Psoas muscle (tissue), 8 donors: Measurements from ENCODE around the gene NEBL. TPM values are rescaled to one million over a fixed set of nuclear protein-coding genes. Genes with fewer than 3 reads are reported as not detected.

Source experiments
- ATAC-seq, 4 donors: fragments of 200-7000 bp; cut with Tn5 transposase; one replicate each; pipeline ENCODE4 v1.9.1; 2020; ENCODE audit warnings: moderate library complexity in 3 of 4, mild to moderate bottlenecking in 2 of 4
- DNase-seq, 2 donors: peaks; one replicate each; pipeline ENCODE4 v3.0.0-alpha.2; 2020
- H3K27ac ChIP-seq: fragments of 200-600 bp; one replicate; pipeline ENCODE4 v1.8.0; 2022
- H3K27me3 ChIP-seq, 3 donors: fragments of 200-600 bp in 1 of 3; one replicate each; pipeline versions ENCODE4 v1.6.1 to v1.8.0; 2013 to 2022; ENCODE audit warnings: low read length in 2 of 3, mild to moderate bottlenecking in 2 of 3, moderate library complexity in 1 of 3; ENCODE audit not compliant: insufficient read depth in 3 of 3
- H3K36me3 ChIP-seq, 2 donors: fragments of 200-600 bp in 1 of 2; one replicate each; pipeline versions ENCODE4 v1.6.1 to v1.8.0; 2013 to 2022; ENCODE audit warnings: low read depth in 1 of 2, mild to moderate bottlenecking in 1 of 2, moderate library complexity in 1 of 2; ENCODE audit not compliant: insufficient read depth in 1 of 2
- H3K4me1 ChIP-seq: fragments of 200-600 bp; one replicate; pipeline ENCODE4 v1.8.0; 2022
- H3K4me3 ChIP-seq: fragments of 200-600 bp; one replicate; pipeline ENCODE4 v1.8.0; 2022; ENCODE audit warnings: mild to moderate bottlenecking
- H3K9me3 ChIP-seq: fragments of 200-600 bp; one replicate; pipeline ENCODE4 v1.8.0; 2022
- WGBS, 3 donors: extraction: QIAGEN DNeasy Blood & Tissue Kit; methylation state at CpG; one replicate each; pipeline versions ENCODE4 v1.1.6 to v1.1.7; 2013; 5-methylcytosine and 5-hydroxymethylcytosine counted together
- intact Hi-C, 2 donors: fragments of 100-400 bp; cut with DNase I; formaldehyde crosslinking; loops; one replicate each; pipeline versions ENCODE4 v1.11.0 to v1.14.2; 2022
- polyA plus RNA-seq, 3 donors: library from polyadenylated mRNA; stranded (reverse); fragments of 200-250 nt; gene quantifications; one replicate each; pipeline ENCODE4 v1.2.3, GENCODE V29; 2013
- total RNA-seq, 4 donors: library from RNA; stranded (reverse); fragmentation: NEBNext Ultra II Directional in 2 of 4; extraction: Animal tissue kit (Norgen Biotek cat#: 25700) in 2 of 4; gene quantifications; one replicate each; pipeline versions ENCODE4 v1.2.1 to v1.2.4, GENCODE V29; 2021 to 2023
- TF ChIP-seq, protein P1 (sequence below): fragments of 200-600 bp; IDR thresholded peaks from one replicate; pipeline ENCODE4 v1.8.0; 2022; ENCODE audit warnings: antibody characterized with exemption
- donor health status: healthy with polysubstance abuse.
- donor health status: DM: no; HTN: no; CAD: no; lungs with moderate emphysema.
- donor health status: Bipolar disorder and iron deficiency.
- donor health status: healthy.
- donor health status: DM: yes; HTN: yes; CAD: no.
- donor health status: DM: no; HTN: no; CAD: no.
- donor health status: DM: no; HTN: no; CAD: no.
- donor health status: DM: yes; HTN: yes; CAD: no.

The NEBL gene
- total and polyA plus RNA-seq, 7 donors: 0.35 to 1.5 (median 0.89) TPM

DNA sequence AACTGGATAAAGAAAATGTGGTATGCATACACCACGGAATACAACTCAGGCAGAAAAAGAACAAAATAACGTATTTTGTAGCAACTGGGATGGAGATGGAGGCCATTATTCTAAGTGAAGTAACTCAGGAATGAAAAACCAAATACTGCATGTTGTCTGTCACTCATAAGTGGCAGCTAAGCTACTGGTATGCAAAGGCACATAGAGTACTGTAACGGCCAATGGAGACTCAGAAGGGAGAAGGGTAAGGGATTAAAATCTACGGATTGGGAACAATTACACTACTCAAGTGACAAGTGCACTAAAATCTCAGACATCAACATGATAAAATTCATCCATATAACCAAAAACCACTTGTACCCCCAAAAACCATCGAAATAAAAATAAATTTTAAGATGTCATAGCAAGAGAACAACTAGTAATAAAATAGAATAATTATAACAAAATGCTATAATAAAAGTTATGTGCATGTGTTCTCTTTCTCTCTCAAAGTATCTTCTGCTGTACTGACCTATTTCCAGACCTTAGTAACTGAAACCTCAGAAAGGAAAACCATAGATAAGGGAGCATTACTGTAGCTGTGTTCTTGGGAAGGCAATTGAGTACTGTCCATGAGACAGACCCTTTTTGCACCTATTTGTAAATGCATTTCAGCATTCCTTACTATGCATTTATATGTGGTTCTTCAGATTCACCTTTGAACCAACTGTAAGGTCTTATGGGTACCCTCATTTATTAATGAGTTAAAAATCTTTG lies 6.7 kb upstream of the NEBL start:
- Histone ChIP-seq H3K9me3 (no peaks in the 10 kb centered on the region), H3K4me1 (no peaks in the 10 kb centered on the region), H3K27ac (no peak overlapping the region), H3K27me3 (no peaks in the 10 kb centered on the region), H3K36me3 (no peaks in the 10 kb centered on the region), H3K4me3 (no peak overlapping the region)
- ATAC-seq (no peak), DNase-seq (no peak)
- intact Hi-C loops: no loop called here
- TF ChIP-seq, protein P1, sequence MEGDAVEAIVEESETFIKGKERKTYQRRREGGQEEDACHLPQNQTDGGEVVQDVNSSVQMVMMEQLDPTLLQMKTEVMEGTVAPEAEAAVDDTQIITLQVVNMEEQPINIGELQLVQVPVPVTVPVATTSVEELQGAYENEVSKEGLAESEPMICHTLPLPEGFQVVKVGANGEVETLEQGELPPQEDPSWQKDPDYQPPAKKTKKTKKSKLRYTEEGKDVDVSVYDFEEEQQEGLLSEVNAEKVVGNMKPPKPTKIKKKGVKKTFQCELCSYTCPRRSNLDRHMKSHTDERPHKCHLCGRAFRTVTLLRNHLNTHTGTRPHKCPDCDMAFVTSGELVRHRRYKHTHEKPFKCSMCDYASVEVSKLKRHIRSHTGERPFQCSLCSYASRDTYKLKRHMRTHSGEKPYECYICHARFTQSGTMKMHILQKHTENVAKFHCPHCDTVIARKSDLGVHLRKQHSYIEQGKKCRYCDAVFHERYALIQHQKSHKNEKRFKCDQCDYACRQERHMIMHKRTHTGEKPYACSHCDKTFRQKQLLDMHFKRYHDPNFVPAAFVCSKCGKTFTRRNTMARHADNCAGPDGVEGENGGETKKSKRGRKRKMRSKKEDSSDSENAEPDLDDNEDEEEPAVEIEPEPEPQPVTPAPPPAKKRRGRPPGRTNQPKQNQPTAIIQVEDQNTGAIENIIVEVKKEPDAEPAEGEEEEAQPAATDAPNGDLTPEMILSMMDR: no peak
- WGBS, 3 donors: 81 to 86% (median 83%) methylated on average over 5 of the region's 5 CpGs

DNA sequence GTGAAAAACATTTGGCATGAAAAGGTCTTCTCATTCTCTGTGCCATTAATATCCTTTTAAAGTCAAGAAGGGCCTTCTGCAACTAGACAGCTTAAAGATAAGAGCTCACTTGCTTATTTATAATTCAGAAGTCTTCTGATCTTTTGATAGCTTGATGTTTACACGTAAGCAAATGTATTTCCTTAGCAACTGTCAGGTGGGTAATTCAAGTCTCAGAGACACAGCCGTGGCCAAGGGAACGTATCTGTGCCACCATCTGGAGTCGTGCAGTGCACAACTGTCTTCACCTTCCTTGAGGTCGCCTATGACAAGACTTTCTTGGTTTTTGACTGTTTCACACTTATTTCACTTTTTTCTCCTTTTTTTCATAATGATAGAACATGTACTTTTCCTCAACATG lies 4.0 kb upstream of the NEBL start:
- 78 to 84% (median 79%) methylated on average over 5 of the region's 5 CpGs for WGBS, 3 donors
- H3K4me3 ChIP-seq: no peak overlapping the region
- ATAC-seq (no peak), DNase-seq (no peak)
- H3K36me3 ChIP-seq: no peaks in the 10 kb centered on the region
- no peaks in the 10 kb centered on the region for H3K27me3 ChIP-seq
- TF ChIP-seq, protein P1: no peak
- H3K9me3 ChIP-seq: no peaks in the 10 kb centered on the region
- intact Hi-C loops: no loop called here
- no peaks in the 10 kb centered on the region for H3K4me1 ChIP-seq
- no peak overlapping the region for H3K27ac ChIP-seq

DNA sequence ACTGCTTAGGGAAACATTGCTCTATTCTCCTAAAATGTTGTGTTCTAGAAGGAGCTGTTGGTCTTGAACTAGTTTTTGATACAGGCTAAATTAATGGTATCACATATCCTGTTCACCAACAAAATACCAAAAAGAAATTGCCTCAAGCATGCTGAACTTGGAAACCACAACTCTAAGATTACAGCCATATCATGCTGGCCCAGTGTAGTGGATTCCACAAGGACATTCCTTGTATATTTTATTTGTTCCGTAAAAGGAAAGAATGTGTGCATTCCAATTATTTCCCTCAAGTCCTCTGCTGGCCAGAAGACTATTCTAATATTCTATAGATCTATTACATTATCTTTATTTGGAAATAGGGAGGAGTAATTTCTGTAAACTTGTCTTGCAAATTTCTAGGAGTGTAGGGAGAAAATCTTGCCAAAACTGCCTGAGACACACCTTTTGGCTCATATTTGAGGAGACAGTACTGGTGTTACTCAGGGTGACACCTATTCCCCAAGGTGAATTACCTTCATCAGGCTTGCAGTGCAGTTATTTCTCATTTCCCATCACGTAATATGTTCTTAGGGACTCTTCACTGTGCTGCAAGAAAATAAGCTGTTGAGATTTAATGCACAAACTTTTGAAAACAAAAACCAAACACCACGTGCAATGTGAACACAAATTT lies 1.9 kb upstream of the NEBL start:
- H3K9me3 ChIP-seq: no peaks in the 10 kb centered on the region
- no peaks in the 10 kb centered on the region for H3K4me1 ChIP-seq
- ATAC-seq (no peak), DNase-seq (no peak)
- intact Hi-C loops: no loop called here
- WGBS, 3 donors: 58 to 60% (median 59%) methylated on average over 3 of the region's 3 CpGs
- H3K36me3 ChIP-seq: no peaks in the 10 kb centered on the region
- TF ChIP-seq, protein P1: no peak
- H3K27me3 ChIP-seq: no peaks in the 10 kb centered on the region
- H3K27ac ChIP-seq: no peak overlapping the region
- no peak overlapping the region for H3K4me3 ChIP-seq

DNA sequence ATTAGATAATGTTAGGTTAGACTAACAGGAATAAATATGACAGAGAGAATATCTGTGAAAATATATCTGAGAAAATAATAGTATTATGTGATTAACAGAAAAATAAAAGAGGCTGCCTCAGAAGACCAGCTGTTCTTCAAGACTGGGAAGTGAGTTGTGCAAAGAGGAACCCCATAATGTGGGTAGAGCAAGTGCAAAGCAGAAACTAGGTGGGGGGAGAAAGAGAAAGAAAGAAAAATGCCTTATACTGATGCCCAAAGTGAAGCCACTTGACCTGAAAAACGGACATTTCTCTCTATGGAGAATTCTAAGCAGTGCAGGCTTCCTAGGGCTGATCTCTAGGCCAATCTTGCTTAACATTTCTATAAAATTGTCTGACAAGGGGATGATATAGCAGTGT lies 3.8 kb downstream of the NEBL start:
- H3K4me1 ChIP-seq: no peaks in the 10 kb centered on the region
- ATAC-seq (no peak), DNase-seq (no peak)
- H3K27me3 ChIP-seq: no peaks in the 10 kb centered on the region
- TF ChIP-seq, protein P1: no peak
- no peaks in the 10 kb centered on the region for H3K36me3 ChIP-seq
- no peak overlapping the region for H3K4me3 ChIP-seq
- intact Hi-C loops: loop anchor here in 1 of 2 donors (5.0 kb wide), 1 partner anchor 401 kb away; no protein-coding TSS in a partner anchor
- no peaks in the 10 kb centered on the region for H3K9me3 ChIP-seq
- 62 to 79% (median 71%) methylated on average over 1 of the region's 1 CpG for WGBS, 3 donors
- H3K27ac ChIP-seq: no peak overlapping the region
